Stimulated activated CD8-positive, alpha-beta memory T cell treated with anti-CD3 and anti-CD28 coated beads, Interleukin-15, amount 100 ng/mL, for 48 hours (primary cell): Measurements from ENCODE around the gene PHF20.
"Not testable (repeated sequence)": the region's sequence is repeated elsewhere in the genome, so short reads cannot be mapped to it uniquely, and the experiment has no call there.

ENCODE experiments used
- DNase-seq, 2 donors: peaks; one replicate each; pipeline ENCODE4 v3.0.0-alpha.2; 2020; ENCODE audit warnings: low read depth in 2 of 2

The PHF20 gene

GRCh38 chr20:35974256-35974655 is 202.4 kb downstream of the PHF20 start:
- no peak for DNase-seq

GRCh38 chr20:35975576-35976373 is 204.0 kb downstream of the PHF20 start:
- no peak for DNase-seq

GRCh38 chr20:35978041-35978513 is 206.3 kb downstream of the PHF20 start:
- no peak for DNase-seq

- DNase-seq: no peak
Observed at GRCh38 chr20:35979544-35979943, 207.7 kb downstream of the PHF20 start.

GRCh38 chr20:35981969-35982368 is 210.2 kb downstream of the PHF20 start:
- DNase-seq: no peak

GRCh38 chr20:35984382-35984781 is 212.6 kb downstream of the PHF20 start:
- no peak for DNase-seq

GRCh38 chr20:35985806-35986205 is 214.0 kb downstream of the PHF20 start:
- no peak for DNase-seq

- DNase-seq: no peak
Observed at GRCh38 chr20:35988910-35989463, 217.2 kb downstream of the PHF20 start.

- no peak for DNase-seq
Observed at GRCh38 chr20:35991142-35991771, 219.4 kb downstream of the PHF20 start.

- peak in 1 of 2 donors; percentile 12 for DNase-seq
Observed at GRCh38 chr20:35992713-35993335, 221.0 kb downstream of the PHF20 start.

- peak; percentile 58 to 59 for DNase-seq
Observed at GRCh38 chr20:35994994-35995453, 223.2 kb downstream of the PHF20 start.

- not testable (repeated sequence) for DNase-seq
Observed at GRCh38 chr20:35996492-35996891, 224.7 kb downstream of the PHF20 start.
